Ramos (cell line): Measurements from ENCODE around the gene ERBB2.
"Not testable (repeated sequence)": the region's sequence is repeated elsewhere in the genome, so short reads cannot be mapped to it uniquely, and the experiment has no call there.

Experiments used
- in situ Hi-C: fragments of 300-500 bp; cut with MboI; formaldehyde crosslinking; loops from one replicate; pipeline ENCODE4 v1.14.3; 2022; ENCODE audit warnings: low sequenced_read_pairs; ENCODE audit not compliant: unreplicated experiment

Gene ERBB2

GRCh38 chr17:39701012-39701783, 1.3 kb downstream of the ERBB2 start:
- in situ Hi-C loops = no loop called here

- in situ Hi-C loops = no loop called here
These were observed 2.0 kb downstream of the ERBB2 start for GRCh38 chr17:39701784-39702422.

GRCh38 chr17:39702901-39703893, 3.3 kb downstream of the ERBB2 start:
- in situ Hi-C loops = no loop called here

- in situ Hi-C loops = no loop called here
These were observed 4.0 kb downstream of the ERBB2 start for GRCh38 chr17:39703913-39704312.

- in situ Hi-C loops = no loop called here
These were observed 5.1 kb downstream of the ERBB2 start for GRCh38 chr17:39704821-39705551.

GRCh38 chr17:39705786-39706348, 6.0 kb downstream of the ERBB2 start:
- in situ Hi-C loops = no loop called here

GRCh38 chr17:39706383-39706782, 6.5 kb downstream of the ERBB2 start:
- in situ Hi-C loops = no loop called here

GRCh38 chr17:39706921-39707337, 7.1 kb downstream of the ERBB2 start:
- in situ Hi-C loops = no loop called here

- in situ Hi-C loops = no loop called here
These were observed 9.6 kb downstream of the ERBB2 start for GRCh38 chr17:39709319-39709997.

GRCh38 chr17:39709998-39710964, 10.4 kb downstream of the ERBB2 start:
- in situ Hi-C loops = no loop called here

GRCh38 chr17:39711071-39711470, 11.2 kb downstream of the ERBB2 start:
- in situ Hi-C loops = not testable (repeated sequence)

GRCh38 chr17:39711851-39712250, 12.0 kb downstream of the ERBB2 start:
- in situ Hi-C loops = no loop called here

GRCh38 chr17:39714234-39714633, 14.4 kb downstream of the ERBB2 start:
- in situ Hi-C loops = no loop called here

GRCh38 chr17:39715375-39716072, 15.7 kb downstream of the ERBB2 start:
- in situ Hi-C loops = no loop called here

- in situ Hi-C loops = no loop called here
These were observed 16.4 kb downstream of the ERBB2 start for GRCh38 chr17:39716073-39716818.

GRCh38 chr17:39716879-39717536, 17.1 kb downstream of the ERBB2 start:
- in situ Hi-C loops = no loop called here
